ENCODE results near the gene CNTN4. TPM values are rescaled to one million over a fixed set of nuclear protein-coding genes. Genes with fewer than 3 reads are reported as not detected.

CNTN4 gene
- total RNA-seq, 1 experiment from 2014 or later, result 51.3 TPM

DNA sequence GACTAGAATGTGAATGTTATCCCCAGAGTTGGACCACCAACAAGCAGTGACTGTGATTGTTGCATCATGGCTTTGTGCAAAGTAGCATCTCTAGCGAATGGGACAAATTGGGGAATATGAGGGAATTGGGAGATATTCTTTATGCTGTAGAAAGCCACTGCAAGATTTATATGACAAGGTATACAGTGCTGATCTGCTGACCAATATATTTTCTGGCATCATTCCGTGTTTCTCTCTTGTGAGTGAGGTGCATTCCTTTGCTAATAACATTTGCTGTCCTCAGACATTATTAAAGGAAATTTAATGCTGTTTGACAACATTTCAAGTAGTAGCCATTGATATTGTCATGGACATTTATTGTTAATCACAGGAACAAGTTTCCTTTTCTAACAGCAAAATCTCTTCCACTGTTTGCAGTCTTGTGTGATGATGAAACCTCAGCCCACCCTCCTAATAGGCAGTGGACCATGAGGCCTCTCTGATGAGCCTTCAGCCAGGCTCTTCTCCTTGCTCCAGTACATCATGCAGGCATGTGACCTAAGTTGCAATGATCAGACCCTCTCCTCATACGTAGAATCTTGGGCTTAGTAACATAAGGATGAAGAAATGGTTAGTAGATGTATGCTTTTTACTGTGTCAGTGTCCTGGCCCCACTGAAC, 16.1 kb downstream of the CNTN4 start:
- Histone ChIP-seq H3K4me3 (ENCODE audit: low read depth, low read length) (no peak overlapping the region), H3K36me3 (ENCODE audit: control insufficient read depth, insufficient read depth, low read length) (no peaks in the 10 kb centered on the region), H3K9me3 (no peaks in the 10 kb centered on the region), H3K27me3 (replicated peaks; ENCODE audit: control insufficient read depth, insufficient read depth, low read length) (no peaks in the 10 kb centered on the region), H3K4me1 (peaks cover 25% of the 10 kb centered on the region)
- DNase-seq, result no peak
- Mint-ChIP-seq H3K4me3 (ENCODE audit: unreplicated experiment) (no peak overlapping the region), H3K27ac (ENCODE audit: unreplicated experiment) (peak overlapping the region; percentile 19), H3K4me1 (ENCODE audit: low read depth, unreplicated experiment) (peaks cover 11% of the 10 kb centered on the region), H3K36me3 (ENCODE audit: insufficient read depth, unreplicated experiment) (peaks cover 13% of the 10 kb centered on the region), H3K27me3 (ENCODE audit: insufficient read depth, unreplicated experiment) (no peaks in the 10 kb centered on the region), H3K9me3 (ENCODE audit: unreplicated experiment) (no peaks in the 10 kb centered on the region)
- POLR2A ChIA-PET, result no interaction called here
- TF ChIP-seq, protein P1, sequence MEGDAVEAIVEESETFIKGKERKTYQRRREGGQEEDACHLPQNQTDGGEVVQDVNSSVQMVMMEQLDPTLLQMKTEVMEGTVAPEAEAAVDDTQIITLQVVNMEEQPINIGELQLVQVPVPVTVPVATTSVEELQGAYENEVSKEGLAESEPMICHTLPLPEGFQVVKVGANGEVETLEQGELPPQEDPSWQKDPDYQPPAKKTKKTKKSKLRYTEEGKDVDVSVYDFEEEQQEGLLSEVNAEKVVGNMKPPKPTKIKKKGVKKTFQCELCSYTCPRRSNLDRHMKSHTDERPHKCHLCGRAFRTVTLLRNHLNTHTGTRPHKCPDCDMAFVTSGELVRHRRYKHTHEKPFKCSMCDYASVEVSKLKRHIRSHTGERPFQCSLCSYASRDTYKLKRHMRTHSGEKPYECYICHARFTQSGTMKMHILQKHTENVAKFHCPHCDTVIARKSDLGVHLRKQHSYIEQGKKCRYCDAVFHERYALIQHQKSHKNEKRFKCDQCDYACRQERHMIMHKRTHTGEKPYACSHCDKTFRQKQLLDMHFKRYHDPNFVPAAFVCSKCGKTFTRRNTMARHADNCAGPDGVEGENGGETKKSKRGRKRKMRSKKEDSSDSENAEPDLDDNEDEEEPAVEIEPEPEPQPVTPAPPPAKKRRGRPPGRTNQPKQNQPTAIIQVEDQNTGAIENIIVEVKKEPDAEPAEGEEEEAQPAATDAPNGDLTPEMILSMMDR (IDR thresholded peaks at IDR 0.05; ENCODE audit: insufficient read depth in 1 of 2, low read depth in 1 of 2, low read length in 1 of 2, severe bottlenecking in 1 of 2, unreplicated experiment in 1 of 2), result no peak
- BruUV-seq (replicated peaks), result no TSS peak
- CTCF ChIA-PET, result no interaction called here
- intact Hi-C loops (cut with micrococcal nuclease; ENCODE audit: unreplicated experiment), result loop anchor here (1.0 kb wide), 1 partner anchor 19 kb away; no protein-coding TSS in a partner anchor

DNA sequence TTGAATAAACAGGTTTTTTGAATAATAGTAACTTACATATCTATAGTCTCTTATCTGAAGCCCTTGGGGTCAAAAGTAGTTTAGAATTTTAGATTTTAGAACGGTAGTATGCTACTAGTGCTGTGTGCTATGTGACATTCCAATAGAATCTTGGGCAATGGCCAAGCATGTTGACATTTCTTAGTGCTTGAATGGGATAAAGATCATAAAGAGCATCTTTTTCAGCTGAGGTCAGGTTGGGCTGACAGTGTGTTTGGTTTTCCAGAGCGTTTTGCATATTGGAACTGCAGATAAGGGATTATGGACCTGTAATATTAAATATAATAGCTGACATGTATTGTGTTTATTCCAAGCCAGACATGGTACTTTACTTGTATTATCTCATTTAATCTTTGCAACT, 32.1 kb downstream of the CNTN4 start:
- intact Hi-C loops (cut with micrococcal nuclease; ENCODE audit: unreplicated experiment), result no loop called here
- H3K4me1 Mint-ChIP-seq (ENCODE audit: low read depth, unreplicated experiment), result peaks cover 45% of the 10 kb centered on the region
- peak overlapping the region; percentile 70 for H3K27ac Mint-ChIP-seq (ENCODE audit: unreplicated experiment)
- H3K9me3 Mint-ChIP-seq (ENCODE audit: unreplicated experiment), result no peaks in the 10 kb centered on the region
- no TSS peak for BruUV-seq (replicated peaks)
- H3K27me3 ChIP-seq (replicated peaks; ENCODE audit: control insufficient read depth, insufficient read depth, low read length), result no peaks in the 10 kb centered on the region
- TF ChIP-seq, protein P1 (IDR thresholded peaks at IDR 0.05; ENCODE audit: insufficient read depth in 1 of 2, low read depth in 1 of 2, low read length in 1 of 2, severe bottlenecking in 1 of 2, unreplicated experiment in 1 of 2), result no peak
- peaks cover 73% of the 10 kb centered on the region for H3K4me1 ChIP-seq
- no peaks in the 10 kb centered on the region; the same call in none of the 2 replicates for H3K36me3 ChIP-seq (ENCODE audit: control insufficient read depth, insufficient read depth, low read length)
- DNase-seq, result peak; percentile 59 to 64
- H3K9me3 ChIP-seq, result no peaks in the 10 kb centered on the region
- H3K4me3 Mint-ChIP-seq (ENCODE audit: unreplicated experiment), result peak overlapping the region; percentile 32
- ChIA-PET CTCF (no interaction called here), POLR2A (no interaction called here)
- peaks cover 28% of the 10 kb centered on the region for H3K36me3 Mint-ChIP-seq (ENCODE audit: insufficient read depth, unreplicated experiment)
- H3K4me3 ChIP-seq (ENCODE audit: low read depth, low read length), result no peak overlapping the region
- no peaks in the 10 kb centered on the region for H3K27me3 Mint-ChIP-seq (ENCODE audit: insufficient read depth, unreplicated experiment)

DNA sequence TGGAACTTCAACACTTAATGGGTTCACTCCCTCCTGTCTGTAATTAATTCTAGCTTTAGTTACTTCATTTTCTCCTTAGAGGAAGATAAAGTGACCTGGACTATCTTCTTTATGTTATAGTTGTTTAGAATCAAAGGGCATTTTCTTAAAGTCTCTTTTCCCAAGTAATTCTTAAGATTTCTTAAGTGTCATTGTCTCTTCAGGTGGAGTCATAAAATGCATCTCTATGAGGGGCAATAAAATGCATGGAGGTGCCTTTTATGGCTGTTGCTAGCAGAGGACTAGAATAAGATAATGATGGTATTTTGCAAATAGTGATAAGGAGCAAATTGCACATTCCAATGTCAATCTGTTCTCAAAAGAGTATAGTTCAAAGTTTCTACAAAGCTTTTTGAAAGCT, 34.5 kb downstream of the CNTN4 start:
- no peak overlapping the region for H3K4me3 ChIP-seq (ENCODE audit: low read depth, low read length)
- Mint-ChIP-seq H3K36me3 (ENCODE audit: insufficient read depth, unreplicated experiment) (peaks cover 22% of the 10 kb centered on the region), H3K27ac (ENCODE audit: unreplicated experiment) (peak overlapping the region; percentile 70), H3K27me3 (ENCODE audit: insufficient read depth, unreplicated experiment) (no peaks in the 10 kb centered on the region), H3K9me3 (ENCODE audit: unreplicated experiment) (peaks cover 5% of the 10 kb centered on the region), H3K4me3 (ENCODE audit: unreplicated experiment) (peak overlapping the region; percentile 47), H3K4me1 (ENCODE audit: low read depth, unreplicated experiment) (peaks cover 57% of the 10 kb centered on the region)
- ChIA-PET CTCF (interaction anchor here (1.0 kb wide), 1 partner anchor 10 kb away, joined by 3 read pairs; no protein-coding TSS in a partner anchor), POLR2A (no interaction called here)
- no peaks in the 10 kb centered on the region; the same call in none of the 2 replicates for H3K36me3 ChIP-seq (ENCODE audit: control insufficient read depth, insufficient read depth, low read length)
- peak; percentile 58 to 69 for DNase-seq
- intact Hi-C loops (cut with micrococcal nuclease; ENCODE audit: unreplicated experiment), result loop anchor here (1.0 kb wide), 3 partner anchors 18 to 141 kb away; partner anchors contain the start of gene CNTN4
- no peaks in the 10 kb centered on the region for H3K27me3 ChIP-seq (replicated peaks; ENCODE audit: control insufficient read depth, insufficient read depth, low read length)
- TF ChIP-seq, protein P1 (IDR thresholded peaks at IDR 0.05; ENCODE audit: insufficient read depth in 1 of 2, low read depth in 1 of 2, low read length in 1 of 2, severe bottlenecking in 1 of 2, unreplicated experiment in 1 of 2), result no peak
- H3K9me3 ChIP-seq, result no peaks in the 10 kb centered on the region
- H3K4me1 ChIP-seq, result peaks cover 64% of the 10 kb centered on the region
- no TSS peak for BruUV-seq (replicated peaks)
